GM18907 (cell line): Measurements from ENCODE around the gene PRKN.

Source experiments
- ATAC-seq: cut with Tn5 transposase; IDR thresholded peaks from one replicate; pipeline ENCODE4 v1.9.1; 2021; ENCODE audit warnings: mild to moderate bottlenecking, moderate library complexity; ENCODE audit not compliant: unreplicated experiment

PRKN gene

GRCh38 chr6:162622572-162622971 lies 105.0 kb downstream of the PRKN start:
- no peak for ATAC-seq

DNA sequence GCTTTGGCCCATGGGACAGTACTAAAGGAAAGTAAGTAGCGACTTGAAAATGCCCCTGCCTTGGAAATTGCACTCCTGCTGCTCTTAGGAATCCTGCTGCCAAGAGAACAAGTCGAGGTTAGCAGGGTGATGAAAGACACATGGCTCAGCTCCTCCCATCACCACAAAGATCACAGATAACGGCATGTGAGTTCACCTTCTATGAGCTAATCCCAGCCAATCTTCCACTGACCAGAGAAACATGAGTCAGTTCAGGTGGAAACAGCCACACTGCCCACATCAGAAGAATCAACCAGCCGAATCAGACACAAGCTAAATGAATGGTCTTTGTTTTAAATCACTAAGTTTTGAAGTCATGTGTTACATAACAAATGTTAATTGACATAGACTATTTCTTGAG lies 106.3 kb downstream of the PRKN start:
- ATAC-seq, result no peak

- ATAC-seq, result no peak
Measured at GRCh38 chr6:162620073-162620472, 107.5 kb downstream of the PRKN start.

DNA sequence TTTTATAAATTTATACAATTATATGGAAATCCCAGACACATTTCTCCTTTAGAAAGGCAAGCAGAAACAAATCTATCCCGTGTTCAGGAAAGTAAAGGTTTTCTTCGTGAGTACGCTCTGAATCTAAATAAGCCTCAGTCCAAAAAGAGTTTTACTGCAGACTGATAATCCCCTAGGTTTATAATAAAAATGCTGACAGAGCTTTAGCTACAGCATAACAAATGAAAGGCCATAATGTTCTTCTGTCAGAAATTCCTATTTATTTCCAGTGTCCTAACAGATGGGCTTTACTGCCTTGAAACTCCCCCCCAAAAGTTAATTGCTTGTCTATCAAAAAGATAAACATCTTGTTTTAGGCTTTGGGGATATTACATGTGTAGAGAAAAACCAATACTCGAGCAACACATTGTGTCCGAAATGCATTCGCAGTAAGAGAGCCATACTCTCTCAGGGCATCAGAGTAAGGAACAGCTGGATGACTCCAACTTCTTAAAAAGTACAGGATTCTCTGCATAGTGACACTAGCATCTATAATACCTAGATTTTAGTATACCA lies 109.0 kb downstream of the PRKN start:
- no peak for ATAC-seq

- no peak for ATAC-seq
Measured at GRCh38 chr6:162615016-162615705, 112.4 kb downstream of the PRKN start.

DNA sequence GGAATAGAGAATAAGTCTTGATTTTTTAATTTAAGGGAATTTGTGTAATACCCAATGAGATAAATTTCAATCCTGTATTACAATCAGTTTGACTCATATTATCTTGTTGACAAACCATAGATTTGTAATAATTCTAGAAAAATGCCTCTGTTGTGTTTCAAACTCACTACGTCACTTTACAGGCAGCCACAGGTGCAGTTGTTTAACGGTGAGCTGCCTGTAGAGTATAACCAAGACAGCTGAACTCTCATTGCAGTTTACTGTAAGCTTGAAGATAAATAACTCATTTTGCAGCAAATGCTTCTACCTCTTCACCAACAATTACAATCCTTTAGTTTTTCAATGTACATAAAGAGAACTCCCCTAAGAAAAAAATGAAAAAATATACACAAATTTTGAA lies 114.3 kb downstream of the PRKN start:
- no peak for ATAC-seq

- no peak for ATAC-seq
Measured at GRCh38 chr6:162612613-162613012, 115.0 kb downstream of the PRKN start.

DNA sequence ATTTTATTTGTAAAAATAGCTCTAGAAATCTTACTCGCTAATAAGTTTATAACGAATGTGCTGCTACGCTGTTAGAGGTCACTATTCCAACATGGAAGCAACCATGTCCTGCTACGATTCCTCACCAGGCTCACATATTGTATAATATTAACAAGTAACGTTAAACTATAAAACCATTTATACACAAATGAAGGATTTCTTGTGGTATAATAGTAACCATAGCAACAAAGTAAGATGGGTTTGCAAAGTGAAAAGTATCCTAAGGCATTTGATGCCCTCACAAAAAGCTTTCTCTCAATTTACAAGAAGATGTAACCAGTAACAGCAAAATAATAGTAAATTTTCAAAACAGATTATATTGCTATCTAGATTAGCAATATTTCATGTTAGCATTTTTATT lies 117.2 kb downstream of the PRKN start:
- ATAC-seq, result no peak

- no peak for ATAC-seq
Measured at GRCh38 chr6:162605881-162606280, 121.7 kb downstream of the PRKN start.

DNA sequence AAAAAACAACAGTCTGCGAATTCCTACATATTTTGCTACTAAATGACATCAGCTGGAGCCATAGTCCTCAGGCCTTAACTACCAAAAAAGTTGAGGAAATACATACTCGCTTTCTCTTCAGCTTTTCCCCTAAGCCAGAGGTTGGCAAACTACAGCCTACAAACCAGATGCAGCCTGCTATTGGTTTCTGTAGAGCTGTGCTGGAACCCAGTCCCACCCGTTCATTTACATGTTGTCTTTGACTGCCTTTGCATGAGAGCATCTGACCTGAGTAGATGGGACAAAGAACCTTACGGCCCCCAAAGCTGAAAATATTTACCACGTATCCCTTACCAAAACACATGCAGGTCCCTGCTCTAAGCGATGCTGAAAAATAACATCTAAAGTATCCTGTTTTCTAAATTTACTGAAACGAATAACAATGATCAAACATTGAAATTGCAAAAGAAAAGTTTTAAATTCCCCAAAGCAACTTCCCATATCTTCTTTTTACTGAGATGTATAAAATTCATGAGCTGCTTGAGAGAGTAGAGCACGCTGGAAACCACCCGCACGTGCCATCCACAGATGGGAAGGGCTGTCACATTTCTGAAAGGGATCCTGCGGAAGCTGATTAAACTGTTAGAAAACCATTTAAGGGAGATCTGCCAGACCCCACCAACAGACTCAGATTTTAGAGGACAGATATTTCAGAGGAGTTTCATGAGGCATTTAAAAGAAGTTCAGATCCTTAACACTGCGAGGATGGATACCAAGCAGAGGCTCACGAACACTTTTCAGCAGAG lies 124.1 kb downstream of the PRKN start:
- ATAC-seq, result no peak

DNA sequence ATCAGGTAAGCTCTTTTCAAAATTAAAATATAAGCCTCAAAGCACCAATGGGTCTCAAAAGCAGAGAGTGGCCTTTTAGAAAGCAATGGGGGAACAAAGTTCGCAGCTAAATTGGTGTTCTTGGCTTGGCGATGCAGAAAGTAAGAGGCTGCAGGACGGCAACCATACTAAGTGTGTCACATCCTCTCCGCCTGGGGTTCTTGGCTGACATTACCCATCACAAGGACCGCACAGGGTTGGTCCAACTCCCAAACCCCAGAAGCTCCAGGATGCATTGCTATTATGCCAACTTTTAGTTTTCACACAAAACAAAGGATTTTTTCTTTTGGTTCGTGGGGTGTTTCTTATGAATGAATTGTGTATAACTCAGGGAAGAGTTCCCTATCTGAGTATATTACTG lies 124.8 kb downstream of the PRKN start:
- ATAC-seq, result no peak

- no peak for ATAC-seq
Measured at GRCh38 chr6:162596676-162597075, 130.9 kb downstream of the PRKN start.

GRCh38 chr6:162591517-162591916 lies 136.0 kb downstream of the PRKN start:
- no peak for ATAC-seq

- no peak for ATAC-seq
Measured at GRCh38 chr6:162581988-162582780, 145.4 kb downstream of the PRKN start.

DNA sequence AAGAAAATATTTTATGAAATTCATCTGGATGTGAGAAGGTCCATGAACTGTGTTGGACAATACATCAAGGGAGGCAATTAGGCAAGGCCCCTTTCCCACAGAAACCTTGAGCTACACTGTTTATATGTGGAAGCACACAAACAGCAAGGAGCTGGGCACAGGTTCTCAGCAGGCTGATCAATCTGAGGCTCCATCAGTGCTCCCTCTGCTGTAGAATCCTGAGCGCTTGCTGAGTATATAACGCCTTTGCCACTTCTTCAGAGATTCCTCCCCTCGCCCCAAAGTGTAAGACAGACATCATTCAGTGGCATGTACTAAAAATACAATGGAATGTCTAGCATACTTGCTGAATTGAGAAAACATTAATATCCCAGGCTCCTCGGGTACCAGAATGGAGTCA lies 146.9 kb downstream of the PRKN start:
- no peak for ATAC-seq

DNA sequence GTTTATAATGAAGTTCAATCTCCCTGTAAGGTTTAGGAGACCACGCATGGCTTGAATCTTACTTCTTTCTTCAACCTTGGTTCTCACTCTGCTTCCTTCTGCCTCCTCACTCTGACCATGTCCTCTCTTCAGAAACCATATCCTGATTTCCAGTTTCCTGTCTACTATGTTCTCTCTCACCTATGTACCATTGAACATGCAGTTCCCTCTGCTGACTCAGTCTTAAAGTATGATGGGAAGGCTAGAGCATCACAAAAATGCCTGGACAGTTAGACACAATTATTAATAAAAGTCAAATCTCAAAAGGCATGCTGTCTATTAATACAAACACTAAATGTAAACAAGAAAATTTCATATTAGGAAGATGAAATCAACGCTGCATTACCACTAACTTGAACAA lies 151.6 kb downstream of the PRKN start:
- ATAC-seq, result no peak

DNA sequence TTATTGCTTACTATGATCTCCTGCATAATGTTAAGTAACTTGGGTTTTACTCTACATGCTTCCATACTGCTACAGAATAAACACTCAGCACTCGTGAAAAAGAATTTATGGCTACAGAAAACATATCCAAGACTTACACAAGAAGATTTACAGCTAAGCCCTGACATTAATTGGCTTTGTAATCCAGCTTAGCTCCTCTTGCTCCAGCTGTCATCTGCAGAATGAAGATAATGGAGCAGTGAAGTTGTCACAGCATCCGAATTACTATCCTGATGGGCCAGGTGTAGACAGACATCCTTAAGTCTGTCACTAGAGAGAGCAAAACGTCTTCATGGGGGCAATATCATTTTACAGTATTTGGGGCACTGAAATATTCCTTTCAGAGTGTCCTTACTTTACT lies 155.3 kb downstream of the PRKN start:
- no peak for ATAC-seq

DNA sequence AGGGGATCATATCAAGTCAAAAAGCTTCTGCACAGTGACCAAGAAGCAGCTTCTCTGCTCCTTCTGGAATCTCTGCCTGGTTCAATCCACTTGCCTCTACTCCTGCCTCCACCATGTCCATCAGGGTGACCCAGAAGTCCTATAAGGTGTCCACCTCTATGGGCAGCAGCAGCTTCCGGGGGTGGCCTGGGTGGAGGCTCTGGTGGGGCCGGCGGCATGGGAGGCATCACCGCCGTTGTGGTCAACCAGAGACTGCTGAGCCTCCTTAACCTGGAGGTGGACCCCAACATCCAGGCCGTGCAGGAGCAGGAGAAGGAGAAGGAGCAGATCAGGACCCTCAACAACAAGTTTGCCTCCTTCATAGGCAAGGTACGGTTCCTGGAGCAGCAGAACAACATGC lies 159.3 kb downstream of the PRKN start:
- ATAC-seq, result no peak

GRCh38 chr6:162562041-162562440 lies 165.5 kb downstream of the PRKN start:
- ATAC-seq, result no peak

- no peak for ATAC-seq
Measured at GRCh38 chr6:162560891-162561290, 166.7 kb downstream of the PRKN start.

DNA sequence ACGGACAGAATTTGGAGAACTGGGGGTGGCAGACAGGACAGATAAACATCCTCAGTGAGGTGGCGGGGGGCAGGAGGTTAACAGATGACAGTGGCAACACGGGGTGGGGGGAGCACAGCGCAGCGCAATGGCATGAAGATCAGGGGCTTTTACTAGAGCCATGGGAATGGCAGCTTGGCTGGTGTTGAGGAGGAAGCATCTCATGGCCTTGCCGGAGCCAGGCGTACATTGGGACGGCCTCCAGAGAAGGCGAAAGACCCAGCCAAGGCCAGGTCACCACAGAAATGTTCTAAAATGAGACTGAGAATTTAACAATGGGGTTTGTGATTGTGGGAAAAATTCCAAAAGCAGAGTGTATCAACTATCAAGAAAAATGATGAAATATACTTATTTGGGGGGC lies 173.0 kb downstream of the PRKN start:
- no peak for ATAC-seq
